GM19240 (cell line): ENCODE data around the gene THSD4.

Source experiments
- DNase-seq: peaks from one replicate; pipeline ENCODE4 v3.0.0; 2011; ENCODE audit warnings: low spot score; ENCODE audit not compliant: insufficient read length

THSD4 gene

GRCh38 chr15:71802770-71803169 is 687.5 kb downstream of the THSD4 start:
- no peak for DNase-seq

- no peak for DNase-seq
Observed at GRCh38 chr15:71804226-71804625, 689.0 kb downstream of the THSD4 start.

GRCh38 chr15:71804695-71805470 is 689.6 kb downstream of the THSD4 start:
- no peak for DNase-seq

- DNase-seq = no peak
Observed at GRCh38 chr15:71806452-71806931, 691.2 kb downstream of the THSD4 start.

GRCh38 chr15:71807125-71807629 is 691.9 kb downstream of the THSD4 start:
- no peak for DNase-seq

- no peak for DNase-seq
Observed at GRCh38 chr15:71807691-71808091, 692.4 kb downstream of the THSD4 start.

GRCh38 chr15:71808311-71809020 is 693.2 kb downstream of the THSD4 start:
- DNase-seq = no peak

GRCh38 chr15:71809346-71809745 is 694.1 kb downstream of the THSD4 start:
- no peak for DNase-seq

- DNase-seq = no peak
Observed at GRCh38 chr15:71810256-71811035, 695.2 kb downstream of the THSD4 start, which contains the start of gene NR2E3. Gene NR2E3, plus strand, starts transcription at chr15:71810554. Its CDS starts 190 bp downstream, at chr15:71810744.

GRCh38 chr15:71811036-71811736 is 695.9 kb downstream of the THSD4 start:
- no peak for DNase-seq

- DNase-seq = no peak
Observed at GRCh38 chr15:71811752-71812735, 696.8 kb downstream of the THSD4 start.

GRCh38 chr15:71812966-71813722 is 697.9 kb downstream of the THSD4 start:
- no peak for DNase-seq

GRCh38 chr15:71813723-71814470 is 698.6 kb downstream of the THSD4 start:
- DNase-seq = no peak

- no peak for DNase-seq
Observed at GRCh38 chr15:71815301-71815700, 700.0 kb downstream of the THSD4 start.

GRCh38 chr15:71817351-71817750 is 702.1 kb downstream of the THSD4 start:
- DNase-seq = no peak

- no peak for DNase-seq
Observed at GRCh38 chr15:71820127-71820526, 704.9 kb downstream of the THSD4 start.

GRCh38 chr15:71821547-71822129 is 706.4 kb downstream of the THSD4 start:
- no peak for DNase-seq
